ENCODE measurements around the gene RMDN2.
"Not testable (repeated sequence)": the region's sequence is repeated elsewhere in the genome, so short reads cannot be mapped to it uniquely, and the experiment has no call there.

- TF ChIP-seq CTCF, POLR2A, POLR2AphosphoS5 (IDR thresholded peaks at IDR 0.05): not testable (repeated sequence)
These were observed 37.6 kb downstream of the RMDN2 start for GRCh38 chr2:37962740-37963121.

Data from breast epithelium (tissue), 3 donors.